ENCODE results near the gene VEGFD.

Gene VEGFD

GRCh38 chrX:15398874-15399273 lies 14.7 kb upstream of the VEGFD start (continued):
- TF ChIP-seq ZNF266 (tag by site-specific recombination; IDR thresholded peaks at IDR 0.05; ENCODE audit: low read depth) (no peak), ZNF624 (tag by site-specific recombination; IDR thresholded peaks at IDR 0.05) (no peak), ZNF549 (tag by site-specific recombination; IDR thresholded peaks at IDR 0.05) (no peak), ZFP37 (tag by site-specific recombination; IDR thresholded peaks at IDR 0.05) (no peak), ZNF558 (tag by site-specific recombination; IDR thresholded peaks at IDR 0.05) (no peak), ZNF510 (tag by site-specific recombination; IDR thresholded peaks at IDR 0.05; ENCODE audit: insufficient replicate concordance) (no peak), EGR2 (tag by site-specific recombination; IDR thresholded peaks at IDR 0.05; ENCODE audit: low read depth) (no peak)

GRCh38 chrX:15395789-15396188 lies 11.6 kb upstream of the VEGFD start:
- H3K36me3 ChIP-seq (ENCODE audit: control insufficient read depth in 2 of 2, insufficient read depth in 1 of 2, low read length in 2 of 2) = peaks cover 0 to 4% of the 10 kb centered on the region in 2 experiments; a peak in 1 of 3 replicates
- CTCF ChIA-PET = interaction anchor here (0.6 kb wide), 1 partner anchor 337 kb away, joined by 4 read pairs; no protein-coding TSS in a partner anchor
- H3K4me3 ChIP-seq (ENCODE audit: low read depth, low read length) = no peak overlapping the region
- TF ChIP-seq YY1 (tag by site-specific recombination; IDR thresholded peaks at IDR 0.05) (no peak), WT1 (tag by site-specific recombination; IDR thresholded peaks at IDR 0.05) (no peak), ZNF274 (IDR thresholded peaks at IDR 0.05; ENCODE audit: low read length) (no peak), ZNF274 (tag by site-specific recombination; IDR thresholded peaks at IDR 0.05; ENCODE audit: borderline replicate concordance) (no peak), ZNF510 (tag by site-specific recombination; IDR thresholded peaks at IDR 0.05; ENCODE audit: insufficient replicate concordance) (no peak), ZNF211 (tag by site-specific recombination; IDR thresholded peaks at IDR 0.05; ENCODE audit: low read depth) (no peak), ZNF777 (tag by site-specific recombination; IDR thresholded peaks at IDR 0.05; ENCODE audit: borderline replicate concordance) (no peak), EGR2 (tag by site-specific recombination; IDR thresholded peaks at IDR 0.05; ENCODE audit: low read depth) (no peak), ZNF580 (tag by site-specific recombination; IDR thresholded peaks at IDR 0.05) (no peak), ZNF114 (tag by site-specific recombination; IDR thresholded peaks at IDR 0.05) (no peak), ZNF48 (tag by site-specific recombination; IDR thresholded peaks at IDR 0.05) (no peak), ZNF768 (tag by site-specific recombination; IDR thresholded peaks at IDR 0.05) (no peak), ZNF169 (tag by site-specific recombination; IDR thresholded peaks at IDR 0.05) (no peak), KLF7 (tag by site-specific recombination; IDR thresholded peaks at IDR 0.05; ENCODE audit: borderline replicate concordance) (no peak), ZNF747 (tag by site-specific recombination; IDR thresholded peaks at IDR 0.05) (no peak), ZNF292 (tag by site-specific recombination; IDR thresholded peaks at IDR 0.05; ENCODE audit: borderline replicate concordance, low read depth) (no peak), ZBTB17 (tag by site-specific recombination; IDR thresholded peaks at IDR 0.05) (no peak), ZNF785 (tag by site-specific recombination; IDR thresholded peaks at IDR 0.05) (no peak), INSM2 (tag by site-specific recombination; IDR thresholded peaks at IDR 0.05) (no peak), ZNF596 (tag by site-specific recombination; IDR thresholded peaks at IDR 0.05) (no peak)
- POLR2A ChIA-PET = no interaction called here
- no peak overlapping the region for H3K27ac ChIP-seq (ENCODE audit: extremely low read depth, low read depth, low read length)
- no peaks in the 10 kb centered on the region for H3K9me3 ChIP-seq (ENCODE audit: control insufficient read depth, insufficient read depth, low read depth, low read length)
- H3K4me1 ChIP-seq (ENCODE audit: control insufficient read depth, insufficient read depth, low read length) = no peaks in the 10 kb centered on the region

Data from HEK293 (cell line).